MM.1S (cell line): ENCODE measurements around the gene PLA2G2F.

Source experiments
- DNase-seq: peaks from one replicate; pipeline ENCODE4 v3.0.0-alpha.2; 2015
- H2AFZ ChIP-seq: fragments of 300-600 bp; sonication (generic); 2 replicates; pipeline ENCODE4 v1.6.0; 2016; ENCODE audit warnings: antibody characterized with exemption, low read length
- H3F3A ChIP-seq: fragments of 300-600 bp; sonication (generic); 2 replicates; pipeline ENCODE4 v1.6.1; 2016; ENCODE audit warnings: mild to moderate bottlenecking, antibody characterized with exemption, low read length, moderate library complexity, mixed read lengths; ENCODE audit not compliant: insufficient read depth
- H3K27ac ChIP-seq: fragments of 300-600 bp; sonication (generic); 2 replicates; pipeline ENCODE4 v1.5.1; 2016; ENCODE audit warnings: mild to moderate bottlenecking, low read length
- H3K27me3 ChIP-seq: fragments of 300-600 bp; sonication (generic); replicated peaks from 2 replicates; pipeline ENCODE4 v1.6.0; 2016; ENCODE audit warnings: low read length; ENCODE audit not compliant: insufficient read depth
- H3K36me3 ChIP-seq: fragments of 300-600 bp; sonication (generic); replicated peaks from 2 replicates; pipeline ENCODE4 v1.6.1; 2016; ENCODE audit warnings: mild to moderate bottlenecking, low read length, mixed read lengths; ENCODE audit not compliant: insufficient read depth
- H3K4me1 ChIP-seq: fragments of 300-600 bp; sonication (generic); 2 replicates; pipeline ENCODE4 v1.6.1; 2016; ENCODE audit warnings: low read length, mixed read lengths
- H3K4me2 ChIP-seq: fragments of 300-600 bp; sonication (generic); 2 replicates; pipeline ENCODE4 v1.6.0; 2016; ENCODE audit warnings: low read depth, low read length
- H3K4me3 ChIP-seq: fragments of 300-600 bp; sonication (generic); 2 replicates; pipeline ENCODE4 v1.5.1; 2016; ENCODE audit warnings: low read length, mixed read lengths
- H3K79me2 ChIP-seq: fragments of 300-600 bp; sonication (generic); 2 replicates; pipeline ENCODE4 v1.6.1; 2016; ENCODE audit warnings: mixed run types, low read length, mixed read lengths
- H3K9ac ChIP-seq: fragments of 300-600 bp; sonication (generic); 2 replicates; pipeline ENCODE4 v1.6.1; 2016; ENCODE audit warnings: low read length, mixed read lengths
- H3K9me2 ChIP-seq: fragments of 300-600 bp; sonication (generic); replicated peaks from 2 replicates; pipeline ENCODE4 v1.6.1; 2016; ENCODE audit warnings: mild to moderate bottlenecking, low read length, mixed read lengths; ENCODE audit not compliant: insufficient read depth
- H3K9me3 ChIP-seq: fragments of 300-600 bp; sonication (generic); replicated peaks from 2 replicates; pipeline ENCODE4 v1.6.1; 2016; ENCODE audit warnings: mild to moderate bottlenecking, low read length, mixed read lengths; ENCODE audit not compliant: insufficient read depth
- H4K20me1 ChIP-seq: fragments of 300-600 bp; sonication (generic); 2 replicates; pipeline ENCODE4 v1.6.1; 2016; ENCODE audit warnings: mild to moderate bottlenecking, low read length, moderate library complexity, mixed read lengths; ENCODE audit not compliant: insufficient read depth
- CTCF ChIP-seq: fragments of 300-600 bp; sonication (generic); IDR thresholded peaks from 2 replicates; pipeline ENCODE4 v1.5.1; 2016; ENCODE audit warnings: antibody characterized with exemption, low read length, mixed read lengths
- EZH2 ChIP-seq: fragments of 300-600 bp; sonication (generic); optimal IDR thresholded peaks from 2 replicates; pipeline ENCODE3; 2017; ENCODE audit warnings: low read depth, mild to moderate bottlenecking, antibody characterized with exemption, low read length, mixed read lengths
- EZH2phosphoT487 ChIP-seq: fragments of 300-600 bp; sonication (generic); IDR thresholded peaks from 2 replicates; pipeline ENCODE4 v1.6.1; 2018; ENCODE audit warnings: antibody characterized with exemption, low read length

Gene PLA2G2F

GRCh38 chr1:20187103-20187812, 48.1 kb downstream of the PLA2G2F start:
- Histone ChIP-seq H3K36me3 (no peaks in the 10 kb centered on the region), H3K27me3 (peaks cover 96% of the 10 kb centered on the region), H3K4me1 (no peaks in the 10 kb centered on the region), H2AFZ (no peak overlapping the region), H3K9ac (no peak overlapping the region), H3K79me2 (no peaks in the 10 kb centered on the region), H3K4me3 (no peak overlapping the region), H3K9me2 (no peaks in the 10 kb centered on the region), H3F3A (no peaks in the 10 kb centered on the region), H3K9me3 (no peaks in the 10 kb centered on the region), H4K20me1 (no peaks in the 10 kb centered on the region), H3K4me2 (no peak overlapping the region), H3K27ac (no peak overlapping the region)
- DNase-seq = no peak
- TF ChIP-seq EZH2phosphoT487 = no peak

DNA sequence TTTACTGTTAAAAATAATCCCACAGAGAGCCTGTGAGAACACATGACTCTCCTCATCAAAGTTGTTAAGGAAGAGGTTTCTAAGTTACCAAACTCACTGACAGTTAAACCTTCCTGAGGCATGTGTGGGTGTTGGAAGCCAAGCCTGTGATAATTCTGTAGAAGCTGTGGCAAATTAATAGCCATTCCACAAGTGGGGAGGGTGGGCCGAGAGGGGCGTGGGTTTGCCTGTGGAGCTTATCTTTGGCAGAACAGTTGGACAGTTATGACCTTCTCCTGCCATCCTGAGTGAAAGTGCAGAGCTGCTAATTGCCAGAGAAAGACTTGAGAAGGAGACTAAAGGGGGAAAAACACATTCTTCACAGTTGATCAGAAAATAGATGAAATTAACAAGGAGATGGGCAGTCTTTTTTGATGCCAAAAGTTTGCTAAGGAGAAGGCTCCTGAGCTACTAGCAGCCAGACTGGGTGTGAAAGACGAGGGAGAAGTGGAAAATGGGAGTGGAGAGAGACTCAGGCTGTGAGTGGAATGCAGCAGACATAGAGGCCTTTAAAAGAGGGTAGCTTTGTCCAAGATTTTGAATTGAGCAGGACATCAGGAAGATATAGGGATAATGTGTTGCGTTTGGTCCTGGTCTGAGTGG, 48.8 kb downstream of the PLA2G2F start:
- H3K4me2 ChIP-seq = no peak overlapping the region
- no peaks in the 10 kb centered on the region for H3K4me1 ChIP-seq
- no peaks in the 10 kb centered on the region for H3F3A ChIP-seq
- H4K20me1 ChIP-seq = no peaks in the 10 kb centered on the region
- H3K9me3 ChIP-seq = no peaks in the 10 kb centered on the region
- H3K27me3 ChIP-seq = peaks cover 96% of the 10 kb centered on the region
- TF ChIP-seq CTCF (no peak), EZH2 (no peak), EZH2phosphoT487 (no peak)
- no peak overlapping the region for H3K27ac ChIP-seq
- no peaks in the 10 kb centered on the region for H3K36me3 ChIP-seq
- no peaks in the 10 kb centered on the region for H3K9me2 ChIP-seq
- H3K79me2 ChIP-seq = no peaks in the 10 kb centered on the region
- H2AFZ ChIP-seq = no peak overlapping the region
- no peak overlapping the region for H3K9ac ChIP-seq
- no peak overlapping the region for H3K4me3 ChIP-seq
- no peak for DNase-seq

DNA sequence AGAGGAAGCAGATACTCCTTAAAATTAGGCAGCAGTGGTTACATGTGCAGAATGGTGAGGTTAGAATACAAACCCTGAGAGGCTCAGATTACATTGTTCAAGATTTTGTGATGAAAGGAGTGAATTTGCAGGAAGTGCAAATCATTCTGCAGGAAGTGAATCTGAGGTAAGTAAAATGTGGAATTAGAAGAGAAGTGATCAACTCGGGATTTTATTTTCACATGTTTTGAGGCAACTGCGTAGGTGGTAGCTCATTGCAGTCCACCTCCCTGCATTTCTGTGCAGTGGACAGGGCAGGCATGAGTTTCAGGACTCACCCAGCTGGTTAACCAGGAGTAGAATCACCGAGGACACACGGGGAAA, 49.3 kb downstream of the PLA2G2F start:
- Histone ChIP-seq H3K9me3 (no peaks in the 10 kb centered on the region), H3K36me3 (no peaks in the 10 kb centered on the region), H3K79me2 (no peaks in the 10 kb centered on the region), H3K9ac (no peak overlapping the region), H3K27me3 (peaks cover 96% of the 10 kb centered on the region), H3F3A (no peaks in the 10 kb centered on the region), H3K27ac (no peak overlapping the region), H3K4me1 (no peaks in the 10 kb centered on the region), H4K20me1 (no peaks in the 10 kb centered on the region), H3K9me2 (no peaks in the 10 kb centered on the region), H3K4me2 (no peak overlapping the region), H3K4me3 (no peak overlapping the region), H2AFZ (no peak overlapping the region)
- DNase-seq = no peak
- TF ChIP-seq EZH2 (no peak), EZH2phosphoT487 (no peak), CTCF (no peak)

GRCh38 chr1:20189664-20190063, 50.5 kb downstream of the PLA2G2F start:
- H3K36me3 ChIP-seq = no peaks in the 10 kb centered on the region
- H3K4me2 ChIP-seq = no peak overlapping the region
- H4K20me1 ChIP-seq = no peaks in the 10 kb centered on the region
- no peaks in the 10 kb centered on the region for H3F3A ChIP-seq
- peaks cover 98% of the 10 kb centered on the region for H3K27me3 ChIP-seq
- H3K9me3 ChIP-seq = no peaks in the 10 kb centered on the region
- TF ChIP-seq EZH2 (no peak), CTCF (no peak), EZH2phosphoT487 (no peak)
- no peaks in the 10 kb centered on the region for H3K4me1 ChIP-seq
- H3K79me2 ChIP-seq = no peaks in the 10 kb centered on the region
- H3K27ac ChIP-seq = no peak overlapping the region
- no peak overlapping the region for H2AFZ ChIP-seq
- DNase-seq = no peak
- H3K9ac ChIP-seq = no peak overlapping the region
- H3K4me3 ChIP-seq = no peak overlapping the region
- H3K9me2 ChIP-seq = no peaks in the 10 kb centered on the region
